SK-N-MC (cell line): ENCODE data around the gene P2RX4.

Experiments used
- EZH2 ChIP-seq: fragments of 200-600 bp; sonication (generic); IDR thresholded peaks from one replicate; pipeline ENCODE4 v1.6.1; 2017; ENCODE audit warnings: antibody characterized with exemption
- FOXP2 ChIP-seq: optimal IDR thresholded peaks from 2 replicates; pipeline ENCODE3; 2011; ENCODE audit warnings: mild to moderate bottlenecking, moderate library complexity; ENCODE audit not compliant: insufficient read depth; ENCODE audit errors: extremely low read length, control extremely low read depth
- POLR2AphosphoS5 ChIP-seq: IDR thresholded peaks from 2 replicates; pipeline ENCODE4 v1.6.1; 2012; ENCODE audit warnings: mild to moderate bottlenecking, low read depth, low read length, borderline replicate concordance

GRCh38 chr12:121253638-121254335 is 43.9 kb downstream of the P2RX4 start:
- TF ChIP-seq EZH2, result no peak
- TF ChIP-seq POLR2AphosphoS5, result no peak
- TF ChIP-seq FOXP2, result no peak
